ENCODE data around the gene REXO1. TPM values are rescaled to one million over a fixed set of nuclear protein-coding genes. Genes with fewer than 3 reads are reported as not detected.
"Not testable (repeated sequence)": the region's sequence is repeated elsewhere in the genome, so short reads cannot be mapped to it uniquely, and the experiment has no call there.

REXO1 gene
- total and polyA plus RNA-seq, 2 donors (not counting 3 experiments of a cell fraction or from before 2014, with no cell fraction given) = 41.1 to 56.9 TPM

DNA sequence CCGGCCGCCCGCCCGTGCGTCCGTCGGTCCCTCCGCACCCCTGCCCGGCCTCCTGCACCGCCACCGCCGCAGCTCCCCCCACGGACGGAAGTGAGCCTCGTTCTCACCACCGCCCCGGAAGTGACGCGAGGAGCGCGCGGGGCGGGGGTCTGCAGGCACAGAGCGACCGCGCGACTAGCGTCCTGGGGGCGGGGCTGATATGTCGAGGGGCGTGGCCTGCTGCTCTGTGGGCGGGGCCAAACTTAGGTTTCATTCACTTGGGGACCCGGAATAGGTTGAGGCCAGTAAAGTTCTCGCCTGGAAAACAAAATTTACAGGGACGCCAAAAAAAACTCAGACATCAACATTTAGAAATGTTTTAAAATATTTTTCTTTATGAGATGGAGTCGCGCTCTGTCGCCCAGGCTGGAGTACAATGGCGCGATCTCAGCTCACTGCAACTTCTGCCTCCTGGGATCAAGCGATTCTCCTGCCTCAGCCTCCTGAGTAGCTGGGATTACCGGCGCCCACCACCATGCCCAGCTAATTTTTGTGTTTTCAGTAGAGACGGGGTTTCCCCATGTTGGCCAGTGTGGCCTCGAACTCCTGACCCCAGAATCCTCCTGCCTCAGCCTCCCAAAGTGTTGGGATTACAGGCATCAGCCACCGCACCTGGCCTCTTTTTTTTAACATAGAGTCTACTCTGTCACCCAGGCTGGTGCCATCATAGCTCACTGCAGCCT is 37.3 kb upstream of the REXO1 start, which contains the start of gene ABHD17A:
TSS of gene ABHD17A (minus strand) at position 99 of the 722 bp plus-strand sequence. CDS start 3,930 bp downstream, outside the sequence.
- H3K27me3 ChIP-seq (ENCODE audit: control insufficient read depth in 2 of 2, insufficient read depth in 2 of 2, low read length in 2 of 2); H4K20me1 ChIP-seq (replicated peaks; ENCODE audit: control insufficient read depth, extremely low read depth, insufficient read depth, low read length); BruUV-seq (replicated peaks); H3K36me3 ChIP-seq (ENCODE audit: control insufficient read depth in 2 of 2, extremely low read depth in 1 of 2, insufficient read depth in 2 of 2, low read length in 2 of 2); dilution Hi-C loops (cut with MboI; ENCODE audit: extremely low pct_ligation_motif_present, low sequenced_read_pairs); H3K9me1 ChIP-seq (replicated peaks; ENCODE audit: control insufficient read depth, extremely low read depth, insufficient read depth, low read length); POLR2A ChIA-PET; H3K9me3 ChIP-seq (replicated peaks; ENCODE audit: control insufficient read depth, insufficient read depth, low read length): not testable (repeated sequence)
- H3K27ac ChIP-seq (ENCODE audit: insufficient read depth, low read depth, low read length) = peak within 1 kb of the TSS; percentile 78
- H3K4me1 ChIP-seq (ENCODE audit: control insufficient read depth, extremely low read depth, insufficient read depth, low read length) = peaks cover 27% of the 10 kb centered on the region
- H3K79me2 ChIP-seq (ENCODE audit: control insufficient read depth, insufficient read depth, low read length) = peaks cover 38% of the 10 kb centered on the region
- H2AFZ ChIP-seq (ENCODE audit: low read depth, low read length) = peak within 1 kb of the TSS; percentile 38
- FAIRE-seq (peak; percentile 93), DNase-seq (ENCODE audit: low read depth, low spot score) (peak; percentile 90)
- peak within 1 kb of the TSS; percentile 87 for H3K9ac ChIP-seq (replicated peaks; ENCODE audit: extremely low read depth, insufficient read depth, low read length)
- H3K4me2 ChIP-seq (ENCODE audit: insufficient read depth, low read length) = peak within 1 kb of the TSS; percentile 75
- peak within 1 kb of the TSS; percentile 83 to 92 (median 88) for H3K4me3 ChIP-seq (replicated peaks in 1 of 3; ENCODE audit: insufficient read depth in 1 of 3, low read depth in 1 of 3, low read length in 3 of 3)
- CTCF ChIA-PET = interaction anchor here (1.0 to 2.4 kb wide), 3 partner anchors 10 to 21 kb away, joined by 6 to 12 read pairs (median 8); no protein-coding TSS in a partner anchor
- TF ChIP-seq POLR2AphosphoS5 (IDR thresholded peaks at IDR 0.05; ENCODE audit: insufficient read depth, low read depth, low read length) (peak; percentile 57), POLR2A (IDR thresholded peaks at IDR 0.05; ENCODE audit: low read depth, low read length) (peak; percentile 60)
- intact Hi-C loops (cut with micrococcal nuclease) = loop anchor here (1.0 to 2.0 kb wide), 2 partner anchors 20 to 21 kb away; partner anchors contain the start of genes ADAT3 and SCAMP4

DNA sequence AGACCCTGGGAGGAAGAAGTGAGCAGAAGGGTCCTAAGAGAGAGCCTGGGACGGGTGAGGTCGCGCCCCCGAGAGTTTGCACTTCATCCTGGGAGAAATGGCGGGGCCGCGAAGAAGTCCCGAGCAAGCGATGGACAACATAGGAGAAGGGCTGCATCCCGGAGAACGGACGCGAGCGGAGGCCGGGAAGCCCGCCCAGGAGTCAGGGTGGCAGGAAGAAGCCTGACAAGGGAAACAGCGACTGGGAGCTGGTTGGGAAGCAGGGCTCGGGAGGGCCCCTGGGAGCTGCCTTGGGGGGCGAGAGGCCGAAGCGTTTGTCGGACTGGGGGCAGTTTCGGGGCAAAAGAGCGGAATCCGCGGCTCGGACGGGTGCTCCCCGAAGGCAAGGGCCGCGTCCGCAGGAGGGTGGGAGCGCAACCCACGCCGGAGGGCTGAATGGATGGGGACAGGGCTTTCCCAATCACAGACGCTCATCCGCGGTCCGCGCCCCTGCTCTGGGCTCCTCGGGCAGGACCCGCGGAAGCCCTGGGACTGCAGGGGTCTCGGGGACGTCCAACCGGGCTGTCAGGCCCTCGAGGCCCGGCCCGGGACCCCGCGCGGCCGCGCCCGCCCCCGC is 36.5 kb upstream of the REXO1 start:
- no peaks in the 10 kb centered on the region for H4K20me1 ChIP-seq (replicated peaks; ENCODE audit: control insufficient read depth, extremely low read depth, insufficient read depth, low read length)
- BruUV-seq (replicated peaks) = no TSS peak
- H3K4me3 ChIP-seq (replicated peaks in 1 of 3; ENCODE audit: insufficient read depth in 1 of 3, low read depth in 1 of 3, low read length in 3 of 3) = peak overlapping the region; percentile 83 to 92 (median 88)
- POLR2A ChIA-PET = no interaction called here
- H3K9me1 ChIP-seq (replicated peaks; ENCODE audit: control insufficient read depth, extremely low read depth, insufficient read depth, low read length) = no peaks in the 10 kb centered on the region
- H2AFZ ChIP-seq (ENCODE audit: low read depth, low read length) = peak overlapping the region; percentile 38
- TF ChIP-seq POLR2A (IDR thresholded peaks at IDR 0.05; ENCODE audit: low read depth, low read length) (peak; percentile 61), POLR2AphosphoS5 (IDR thresholded peaks at IDR 0.05; ENCODE audit: insufficient read depth, low read depth, low read length) (no peak)
- peak overlapping the region; percentile 75 for H3K4me2 ChIP-seq (ENCODE audit: insufficient read depth, low read length)
- DNase-seq (ENCODE audit: low read depth, low spot score) (no peak), FAIRE-seq (peak; percentile 85)
- peaks cover 38% of the 10 kb centered on the region for H3K79me2 ChIP-seq (ENCODE audit: control insufficient read depth, insufficient read depth, low read length)
- H3K9ac ChIP-seq (replicated peaks; ENCODE audit: extremely low read depth, insufficient read depth, low read length) = peak overlapping the region; percentile 87
- H3K9me3 ChIP-seq (replicated peaks; ENCODE audit: control insufficient read depth, insufficient read depth, low read length) = no peaks in the 10 kb centered on the region
- intact Hi-C loops (cut with micrococcal nuclease) (loop anchor here (1.0 to 2.0 kb wide), 2 partner anchors 20 kb away; partner anchors contain the start of genes ADAT3 and SCAMP4), dilution Hi-C loops (cut with MboI; ENCODE audit: extremely low pct_ligation_motif_present, low sequenced_read_pairs) (no loop called here)
- CTCF ChIA-PET = interaction anchor here (1.0 to 2.4 kb wide), 3 partner anchors 9 to 20 kb away, joined by 6 to 12 read pairs (median 8); no protein-coding TSS in a partner anchor
- peaks cover 27% of the 10 kb centered on the region for H3K4me1 ChIP-seq (ENCODE audit: control insufficient read depth, extremely low read depth, insufficient read depth, low read length)
- H3K27me3 ChIP-seq (ENCODE audit: control insufficient read depth in 2 of 2, insufficient read depth in 2 of 2, low read length in 2 of 2) = no peaks in the 10 kb centered on the region
- peaks cover 0 to 1% of the 10 kb centered on the region in 2 experiments for H3K36me3 ChIP-seq (ENCODE audit: control insufficient read depth in 2 of 2, extremely low read depth in 1 of 2, insufficient read depth in 2 of 2, low read length in 2 of 2)
- H3K27ac ChIP-seq (ENCODE audit: insufficient read depth, low read depth, low read length) = peak overlapping the region; percentile 78

Measured in endothelial cell of umbilical vein (primary cell).